Heart left ventricle (tissue), 13 donors: ENCODE data around the gene SPEM2.

Source experiments
- POLR2A ChIP-seq, 2 donors: fragments of 450-650 bp; IDR thresholded peaks; one replicate each; pipeline ENCODE4 v1.6.1; 2017; ENCODE audit warnings: antibody characterized with exemption in 2 of 2, mild to moderate bottlenecking in 2 of 2, moderate library complexity in 2 of 2
- TF ChIP-seq, protein P1 (sequence below), 12 donors: fragments of 200-600 bp; sonication (generic) in 4 of 12; IDR thresholded peaks; one replicate each; pipeline versions ENCODE4 v1.5.0 to v1.8.0; 2018 to 2022; ENCODE audit warnings: antibody characterized with exemption in 12 of 12, mild to moderate bottlenecking in 5 of 12
- donor health status: ischemic (EF 13 %, LVEDD 7.1; RV severe dilation, severe dysfunction).
- donor health status: DM: no; HTN: yes; CAD: no.
- donor health status: DM: no; HTN: no; CAD: no.
- donor health status: ischemic (EF 25% LVEDD 6.9; RV normal size, moderate dysfunction).
- donor health status: ischemic (EF 25% LVEDD 5.7; RV mildly dilated, moderate dysfunction).
- donor health status: ischemic (EF 35%, LVEDD 5.7; RV mildly dilated, moderate dysfunction).
- donor health status: nonischemic (EF 11% LVEDD 7.7; RV severe dilation, severe dysfunction).
- donor health status: DM: yes; HTN: yes; CAD: no.
- donor health status: PGD.
- donor health status: ischemic (EF 29% LVEDD 5.4; RV normal size, mild dysfunction).
- donor health status: nonischemic (EF 23%, LVEDD 6.1; RV moderate dilation, normal function).

DNA sequence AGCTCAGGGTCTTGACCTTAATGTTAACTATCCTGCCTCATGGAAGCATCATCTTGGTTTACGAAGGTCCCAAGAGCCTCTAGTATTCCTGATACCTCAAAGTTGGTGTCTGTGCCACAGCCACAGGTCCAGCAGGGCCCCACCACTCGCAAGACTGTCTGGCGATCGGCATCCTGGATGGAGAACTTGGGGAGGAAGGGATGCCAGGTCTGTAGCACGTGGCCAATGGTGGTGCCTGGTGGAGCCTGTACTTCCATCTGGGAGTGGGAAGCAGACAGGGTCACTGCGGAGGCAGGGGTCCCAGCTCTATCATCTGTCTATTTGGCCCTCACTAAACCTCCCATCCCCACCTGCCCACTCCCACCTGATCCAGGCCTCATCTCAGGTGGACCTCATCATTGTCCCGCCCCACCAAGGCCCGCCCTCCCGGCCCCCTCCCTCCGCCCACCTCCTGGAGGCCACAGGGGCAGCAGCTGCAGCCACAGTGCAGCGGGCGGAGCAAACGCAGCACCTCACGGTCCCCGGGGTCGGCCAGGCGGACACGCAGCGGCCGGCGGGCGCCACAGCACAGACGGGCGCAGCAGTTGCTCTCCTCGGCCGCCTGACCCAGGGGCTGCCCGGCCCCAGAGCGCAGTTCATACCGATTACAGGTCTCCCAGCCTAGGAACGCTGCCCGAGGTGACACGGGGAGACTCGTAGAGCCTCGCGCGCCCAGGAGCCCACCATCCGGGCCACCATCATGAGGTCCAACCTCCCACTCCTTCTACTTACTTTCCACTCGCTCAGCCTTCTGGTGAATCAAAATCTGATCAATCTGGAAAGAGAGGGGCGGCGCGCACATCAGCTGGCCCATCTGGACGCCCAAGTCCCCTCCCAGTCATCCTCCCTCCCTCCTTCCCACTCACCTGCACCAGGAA is 32.5 kb upstream of the SPEM2 start:
- TF ChIP-seq, protein P1, sequence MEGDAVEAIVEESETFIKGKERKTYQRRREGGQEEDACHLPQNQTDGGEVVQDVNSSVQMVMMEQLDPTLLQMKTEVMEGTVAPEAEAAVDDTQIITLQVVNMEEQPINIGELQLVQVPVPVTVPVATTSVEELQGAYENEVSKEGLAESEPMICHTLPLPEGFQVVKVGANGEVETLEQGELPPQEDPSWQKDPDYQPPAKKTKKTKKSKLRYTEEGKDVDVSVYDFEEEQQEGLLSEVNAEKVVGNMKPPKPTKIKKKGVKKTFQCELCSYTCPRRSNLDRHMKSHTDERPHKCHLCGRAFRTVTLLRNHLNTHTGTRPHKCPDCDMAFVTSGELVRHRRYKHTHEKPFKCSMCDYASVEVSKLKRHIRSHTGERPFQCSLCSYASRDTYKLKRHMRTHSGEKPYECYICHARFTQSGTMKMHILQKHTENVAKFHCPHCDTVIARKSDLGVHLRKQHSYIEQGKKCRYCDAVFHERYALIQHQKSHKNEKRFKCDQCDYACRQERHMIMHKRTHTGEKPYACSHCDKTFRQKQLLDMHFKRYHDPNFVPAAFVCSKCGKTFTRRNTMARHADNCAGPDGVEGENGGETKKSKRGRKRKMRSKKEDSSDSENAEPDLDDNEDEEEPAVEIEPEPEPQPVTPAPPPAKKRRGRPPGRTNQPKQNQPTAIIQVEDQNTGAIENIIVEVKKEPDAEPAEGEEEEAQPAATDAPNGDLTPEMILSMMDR (IDR thresholded peaks at IDR 0.05), result no peak
- TF ChIP-seq POLR2A (IDR thresholded peaks at IDR 0.05), result no peak
